Measurements from ENCODE around the gene HORMAD2. TPM values are rescaled to one million over a fixed set of nuclear protein-coding genes. Genes with fewer than 3 reads are reported as not detected.
"Not testable (repeated sequence)": the region's sequence is repeated elsewhere in the genome, so short reads cannot be mapped to it uniquely, and the experiment has no call there.

The HORMAD2 gene
- total RNA-seq, 1 donor from 2014 or later: not detected

GRCh38 chr22:30056015-30056414, 24.2 kb upstream of the HORMAD2 start:
- DNase-seq (ENCODE audit: low spot score): no peak

DNA sequence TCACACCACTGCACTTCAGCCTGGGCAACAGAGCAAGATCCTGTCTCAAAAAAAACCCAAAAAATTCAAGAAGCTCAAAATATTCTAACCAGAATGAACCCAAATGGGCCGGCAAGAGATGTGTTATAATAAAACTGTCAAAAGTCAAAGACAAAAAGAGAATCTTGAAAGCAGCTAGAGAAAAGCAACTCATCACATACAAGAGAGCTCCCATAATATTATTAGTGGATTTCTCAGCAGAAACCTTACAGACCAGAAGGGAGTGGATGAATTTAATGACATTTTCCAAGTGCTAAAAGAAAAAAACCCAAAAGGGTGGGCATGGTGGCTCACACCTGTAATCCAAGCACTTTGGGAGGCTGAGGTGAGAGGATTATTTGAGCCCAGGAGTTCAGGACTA, 22.9 kb upstream of the HORMAD2 start:
- DNase-seq (ENCODE audit: low spot score): no peak

GRCh38 chr22:30059346-30060020, 20.8 kb upstream of the HORMAD2 start:
- DNase-seq (ENCODE audit: low spot score): not testable (repeated sequence)

GRCh38 chr22:30061094-30061493, 19.2 kb upstream of the HORMAD2 start:
- not testable (repeated sequence) for DNase-seq (ENCODE audit: low spot score)

- DNase-seq (ENCODE audit: low spot score): no peak
Observed at GRCh38 chr22:30062259-30062658, 18.0 kb upstream of the HORMAD2 start.

- DNase-seq (ENCODE audit: low spot score): no peak
Observed at GRCh38 chr22:30062950-30063349, 17.3 kb upstream of the HORMAD2 start.

- DNase-seq (ENCODE audit: low spot score): no peak
Observed at GRCh38 chr22:30064172-30064571, 16.1 kb upstream of the HORMAD2 start.

DNA sequence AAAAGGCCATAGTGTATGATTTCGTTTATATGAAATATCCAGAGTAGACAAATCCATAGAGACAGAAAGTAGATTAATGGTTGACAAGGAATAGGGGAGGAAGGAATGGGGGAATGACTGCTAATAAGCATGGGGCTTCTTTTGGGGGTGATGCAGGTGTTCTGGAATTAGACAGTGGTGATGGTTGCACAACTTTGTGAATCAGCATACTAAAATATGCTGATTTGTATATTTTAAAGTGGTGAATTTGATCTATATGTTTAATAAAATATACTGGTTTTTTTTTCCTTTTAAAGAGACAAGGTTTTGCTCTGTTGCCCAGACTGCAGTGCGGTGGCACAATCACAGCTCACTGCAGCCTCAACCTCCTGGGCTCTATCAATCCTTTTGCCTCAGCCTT, 6.5 kb upstream of the HORMAD2 start:
- no peak for DNase-seq (ENCODE audit: low spot score)

DNA sequence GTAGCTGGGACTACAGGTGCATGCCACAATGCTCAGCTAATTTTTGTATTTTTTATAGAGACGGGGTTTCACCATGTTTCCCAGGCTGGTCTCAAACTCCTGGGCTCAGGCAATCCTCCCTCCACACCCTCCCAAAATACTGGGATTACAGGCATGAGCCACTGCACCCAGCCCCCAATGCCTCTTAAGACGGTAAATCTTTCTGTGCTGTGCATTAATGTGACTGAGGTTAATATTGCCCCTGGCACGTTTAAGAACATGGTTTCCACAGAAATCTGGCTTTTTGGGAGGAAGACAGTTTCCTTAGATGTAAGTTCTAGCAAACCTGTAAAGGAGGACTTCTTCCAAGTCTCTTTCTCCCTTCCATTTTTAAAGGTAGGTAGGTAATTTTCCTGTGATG, 6.1 kb upstream of the HORMAD2 start:
- no peak for DNase-seq (ENCODE audit: low spot score)

DNA sequence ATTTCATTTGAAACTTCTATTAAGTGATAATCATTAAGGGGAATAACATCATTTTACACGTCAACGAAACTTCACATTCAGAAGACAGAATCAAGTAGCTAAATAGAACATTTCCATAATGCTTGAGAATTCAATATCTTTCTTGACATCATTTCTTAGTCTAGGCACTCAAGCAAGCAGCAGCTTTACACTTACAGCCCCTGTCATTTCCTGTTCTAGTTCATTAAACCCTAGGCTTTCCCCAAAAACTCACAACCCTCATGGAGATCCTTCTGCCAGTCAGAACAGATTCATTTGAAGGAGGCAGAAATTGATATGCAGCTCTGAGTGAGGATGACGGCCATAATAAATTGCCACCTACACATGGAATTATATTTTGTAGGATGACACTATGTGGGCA, 5.3 kb upstream of the HORMAD2 start:
- DNase-seq (ENCODE audit: low spot score): no peak

DNA sequence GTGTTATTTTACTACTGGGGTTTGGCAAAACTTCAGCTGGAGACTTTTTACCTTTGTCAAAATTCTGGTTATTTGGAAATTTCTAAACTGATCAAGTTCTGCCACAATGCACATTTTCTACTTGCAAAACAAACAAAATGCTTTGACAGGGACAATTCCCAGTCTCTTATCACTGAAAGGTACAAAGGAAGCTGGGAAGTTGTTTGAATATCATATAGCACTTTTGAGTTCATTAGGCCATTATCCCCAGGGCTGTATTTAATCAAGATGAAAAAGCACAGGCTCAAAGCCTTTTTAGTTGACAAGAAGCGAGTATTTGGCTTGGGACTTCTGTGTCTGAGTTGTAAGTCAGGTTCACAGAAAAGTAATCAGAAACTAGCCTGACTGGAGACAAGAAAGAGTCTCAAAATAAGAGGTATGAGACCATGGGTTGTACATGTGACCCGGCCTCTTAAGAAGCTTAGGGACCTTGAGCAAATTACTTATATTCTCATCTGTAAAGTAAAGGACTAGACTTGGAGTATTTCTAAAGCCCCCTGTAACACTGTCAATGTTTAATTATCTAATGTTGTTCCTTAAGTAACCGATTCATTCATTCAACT, 2.9 kb upstream of the HORMAD2 start:
- no peak for DNase-seq (ENCODE audit: low spot score)

- DNase-seq (ENCODE audit: low spot score): no peak
Observed at GRCh38 chr22:30078320-30079311, 1.6 kb upstream of the HORMAD2 start.

DNA sequence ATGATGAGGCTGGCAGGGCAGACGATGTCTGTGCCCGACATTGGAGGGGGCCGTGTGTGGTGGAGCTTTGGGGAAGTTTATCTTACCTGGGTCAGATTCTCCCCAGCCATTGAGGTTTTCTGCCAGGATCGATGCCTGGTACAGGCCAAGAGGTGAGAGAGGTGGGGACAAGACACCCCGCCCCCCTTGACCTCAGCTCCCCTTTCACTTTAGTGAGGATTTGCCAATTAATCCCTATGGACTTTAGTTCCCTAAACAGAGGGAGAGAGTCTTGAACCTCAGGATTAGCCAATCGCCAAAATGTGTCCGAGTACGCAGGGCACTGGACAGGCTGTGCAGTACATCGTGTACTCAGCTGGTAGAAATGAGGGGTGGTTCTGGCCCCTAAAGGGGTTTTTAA, 541 bp downstream of the HORMAD2 start:
- DNase-seq (ENCODE audit: low spot score): no peak

DNA sequence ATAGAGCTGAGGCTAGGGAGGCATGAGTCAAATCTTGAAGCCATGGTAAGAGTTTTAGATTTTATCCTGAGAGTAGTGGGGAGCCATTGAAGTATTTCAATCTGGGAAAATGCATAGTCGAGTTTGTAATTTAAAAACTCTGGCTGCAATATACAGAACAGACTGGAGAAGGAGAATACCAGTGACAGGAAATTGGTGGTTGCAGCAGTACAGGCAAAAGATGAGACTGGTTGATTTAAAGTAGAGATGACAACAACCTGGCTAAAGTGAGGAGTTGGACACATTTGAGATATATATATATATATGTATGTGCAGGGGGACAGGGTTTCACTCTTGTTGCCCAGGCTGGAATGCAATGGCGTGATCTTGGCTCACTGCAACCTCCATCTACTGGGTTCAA, 6.2 kb downstream of the HORMAD2 start:
- no peak for DNase-seq (ENCODE audit: low spot score)

DNA sequence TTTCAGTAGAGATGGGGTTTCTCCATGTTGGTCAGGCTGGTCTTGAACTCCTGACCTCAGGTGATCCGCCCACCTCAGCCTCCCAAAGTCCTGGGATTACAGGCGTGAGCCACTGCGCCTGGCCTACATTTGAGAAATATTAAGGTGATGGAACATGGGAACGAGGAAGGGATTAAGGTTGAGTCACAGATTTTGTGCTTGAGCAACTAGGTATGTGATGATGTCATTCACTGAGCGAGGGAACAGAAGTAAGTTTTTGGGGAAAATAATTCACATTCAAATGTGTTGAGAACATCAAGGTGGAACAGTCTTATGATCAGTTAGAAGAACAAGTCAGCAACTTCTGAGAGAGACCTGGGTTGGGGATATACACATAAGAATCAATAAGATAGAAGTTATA, 6.8 kb downstream of the HORMAD2 start:
- DNase-seq (ENCODE audit: low spot score): not testable (repeated sequence)

DNA sequence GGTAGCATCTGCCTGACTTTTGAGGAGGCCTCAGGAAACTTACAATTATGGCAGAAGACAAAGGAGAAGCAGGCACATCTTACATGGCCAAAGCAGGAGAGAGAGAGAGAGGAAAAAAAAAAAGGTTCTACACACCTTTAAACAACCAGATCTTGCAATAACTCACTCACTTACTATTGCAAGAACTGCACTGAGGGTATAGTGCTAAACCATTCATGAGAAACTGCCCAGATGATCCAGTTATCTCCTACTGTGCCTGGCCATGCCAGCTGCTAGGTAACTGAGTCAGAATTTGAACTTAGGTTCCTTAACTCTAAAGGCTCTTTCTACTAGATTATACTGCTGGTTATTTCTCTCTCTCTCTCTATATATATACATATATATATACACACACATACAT, 7.3 kb downstream of the HORMAD2 start:
- no peak for DNase-seq (ENCODE audit: low spot score)

- no peak for DNase-seq (ENCODE audit: low spot score)
Observed at GRCh38 chr22:30088468-30088867, 8.2 kb downstream of the HORMAD2 start.

DNA sequence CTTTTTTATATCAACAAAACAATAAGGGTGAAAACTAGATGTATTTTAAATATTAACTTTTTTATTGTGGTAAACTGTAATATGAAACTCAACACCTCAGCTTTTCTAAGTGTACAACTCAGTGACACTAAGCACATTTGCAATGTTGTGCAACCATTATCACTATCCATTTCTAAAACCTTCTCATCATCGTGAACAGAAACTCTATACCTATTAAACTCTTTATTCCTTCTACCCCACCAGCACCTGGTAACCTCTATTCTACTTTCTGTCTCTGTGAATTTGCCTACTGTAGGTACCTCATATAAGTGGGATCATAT, 9.4 kb downstream of the HORMAD2 start:
- DNase-seq (ENCODE audit: low spot score): no peak

DNA sequence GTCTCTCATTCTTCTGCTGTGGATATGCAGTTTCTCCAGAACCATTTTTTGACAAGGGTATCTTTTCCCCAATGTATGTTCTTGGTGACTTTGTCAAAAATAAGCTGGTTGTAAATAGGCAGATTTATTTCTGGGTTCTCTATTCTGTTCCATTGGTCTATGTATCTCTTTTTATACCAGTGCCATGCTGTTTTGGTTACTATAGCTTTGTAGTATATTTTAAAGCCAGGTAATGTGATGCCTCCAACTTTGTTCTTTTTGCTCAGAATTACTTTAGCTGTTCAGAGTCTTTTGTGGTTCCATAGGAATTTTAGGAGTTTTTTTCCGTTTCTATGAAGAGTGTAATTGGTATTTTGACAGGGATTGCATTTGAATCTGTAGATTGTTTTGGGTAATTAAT, 12.4 kb downstream of the HORMAD2 start:
- DNase-seq (ENCODE audit: low spot score): no peak

DNA sequence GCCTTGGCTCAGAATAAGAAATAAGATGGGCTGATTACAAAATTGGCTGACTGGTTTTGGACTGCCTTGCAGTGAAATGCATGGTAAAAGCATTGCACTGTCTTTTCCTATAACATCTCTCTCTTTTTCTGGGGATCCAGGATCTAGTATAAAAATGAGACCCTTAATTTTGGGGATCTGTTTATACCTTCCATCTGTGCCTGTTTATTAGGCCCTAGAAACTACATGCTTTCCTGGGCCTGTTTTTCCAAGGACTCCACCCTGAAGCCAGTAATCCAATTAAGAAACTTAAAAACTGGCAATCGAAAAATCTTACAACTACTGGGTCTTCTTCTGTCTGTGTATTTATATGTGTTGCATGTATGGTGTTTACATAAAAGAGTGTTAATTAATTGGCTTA, 14.5 kb downstream of the HORMAD2 start:
- no peak for DNase-seq (ENCODE audit: low spot score)

DNA sequence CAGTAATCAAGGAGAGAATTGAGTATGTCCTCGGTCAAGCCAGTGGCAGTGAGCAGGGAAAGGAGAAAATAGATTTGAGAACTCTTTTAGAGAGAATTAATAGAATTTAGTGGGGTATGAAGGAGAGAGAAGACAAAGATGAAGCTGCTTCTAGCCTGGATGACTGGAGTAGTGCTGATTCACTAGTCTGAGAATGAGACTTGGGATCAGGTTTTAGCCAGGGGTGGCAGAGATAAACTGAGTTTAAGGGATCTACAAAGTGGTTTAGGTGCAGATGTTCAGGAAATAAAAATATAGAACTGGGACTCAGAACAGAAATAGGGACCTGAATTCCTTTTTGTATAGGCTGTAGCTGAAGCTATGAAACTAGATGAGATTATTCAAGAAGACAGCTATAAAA, 17.6 kb downstream of the HORMAD2 start:
- DNase-seq (ENCODE audit: low spot score): no peak

DNA sequence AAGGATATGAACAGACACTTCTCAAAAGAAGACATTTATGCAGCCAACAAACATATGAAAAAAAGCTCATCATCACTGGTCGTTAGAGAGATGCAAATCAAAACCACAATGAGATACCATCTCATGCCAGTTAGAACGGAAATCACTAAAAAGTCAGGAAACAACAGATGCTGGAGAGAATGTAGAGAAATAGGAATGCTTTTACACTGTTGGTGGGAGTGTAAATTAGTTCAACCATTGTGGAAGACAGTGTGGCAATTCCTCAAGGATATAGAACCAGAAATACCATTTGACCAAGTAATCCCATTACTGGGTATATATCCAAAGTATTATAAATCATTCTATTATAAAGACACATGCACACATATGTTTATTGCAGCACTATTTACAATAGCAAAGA, 20.5 kb downstream of the HORMAD2 start:
- not testable (repeated sequence) for DNase-seq (ENCODE audit: low spot score)
